ENCODE data around the gene LTA.

Gene LTA, protein sequence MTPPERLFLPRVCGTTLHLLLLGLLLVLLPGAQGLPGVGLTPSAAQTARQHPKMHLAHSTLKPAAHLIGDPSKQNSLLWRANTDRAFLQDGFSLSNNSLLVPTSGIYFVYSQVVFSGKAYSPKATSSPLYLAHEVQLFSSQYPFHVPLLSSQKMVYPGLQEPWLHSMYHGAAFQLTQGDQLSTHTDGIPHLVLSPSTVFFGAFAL

DNA sequence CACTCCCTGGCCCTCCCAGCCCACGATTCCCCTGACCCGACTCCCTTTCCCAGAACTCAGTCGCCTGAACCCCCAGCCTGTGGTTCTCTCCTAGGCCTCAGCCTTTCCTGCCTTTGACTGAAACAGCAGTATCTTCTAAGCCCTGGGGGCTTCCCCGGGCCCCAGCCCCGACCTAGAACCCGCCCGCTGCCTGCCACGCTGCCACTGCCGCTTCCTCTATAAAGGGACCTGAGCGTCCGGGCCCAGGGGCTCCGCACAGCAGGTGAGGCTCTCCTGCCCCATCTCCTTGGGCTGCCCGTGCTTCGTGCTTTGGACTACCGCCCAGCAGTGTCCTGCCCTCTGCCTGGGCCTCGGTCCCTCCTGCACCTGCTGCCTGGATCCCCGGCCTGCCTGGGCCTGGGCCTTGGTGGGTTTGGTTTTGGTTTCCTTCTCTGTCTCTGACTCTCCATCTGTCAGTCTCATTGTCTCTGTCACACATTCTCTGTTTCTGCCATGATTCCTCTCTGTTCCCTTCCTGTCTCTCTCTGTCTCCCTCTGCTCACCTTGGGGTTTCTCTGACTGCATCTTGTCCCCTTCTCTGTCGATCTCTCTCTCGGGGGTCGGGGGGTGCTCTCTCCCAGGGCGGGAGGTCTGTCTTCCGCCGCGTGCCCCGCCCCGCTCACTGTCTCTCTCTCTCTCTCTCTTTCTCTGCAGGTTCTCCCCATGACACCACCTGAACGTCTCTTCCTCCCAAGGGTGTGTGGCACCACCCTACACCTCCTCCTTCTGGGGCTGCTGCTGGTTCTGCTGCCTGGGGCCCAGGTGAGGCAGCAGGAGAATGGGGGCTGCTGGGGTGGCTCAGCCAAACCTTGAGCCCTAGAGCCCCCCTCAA is at the start of gene LTA:
TSS of gene LTA (plus strand) at position 249 of the 871 bp plus-strand sequence. CDS start at position 703, 454 bp downstream.
- no peak for TF ChIP-seq GATA3 (IDR thresholded peaks at IDR 0.05; ENCODE audit: low read depth, low read length)
- TF ChIP-seq GATA2 (IDR thresholded peaks at IDR 0.05; ENCODE audit: low read depth, low read length) = no peak

DNA sequence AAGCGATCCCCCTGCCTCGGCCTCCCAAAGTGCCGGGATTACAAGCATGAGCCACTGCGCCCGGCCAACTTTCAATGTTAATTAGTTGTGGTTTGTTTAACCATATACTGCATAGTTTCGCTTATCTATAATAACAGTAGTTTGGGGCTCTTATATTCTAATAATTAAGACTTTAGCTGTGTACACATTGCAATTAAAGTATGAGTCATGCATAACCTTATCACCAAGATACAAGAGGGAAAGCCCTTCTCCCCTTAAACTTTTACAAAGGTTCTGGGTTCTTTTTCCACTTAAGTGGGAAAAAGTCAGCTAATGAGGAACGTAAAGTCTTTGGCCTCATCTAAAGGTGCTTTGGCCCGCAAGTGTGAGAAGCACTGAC is 46.5 kb upstream of the LTA start:
- TF ChIP-seq GATA2 (IDR thresholded peaks at IDR 0.05; ENCODE audit: low read depth, low read length) (no peak), GATA3 (IDR thresholded peaks at IDR 0.05; ENCODE audit: low read depth, low read length) (no peak)

DNA sequence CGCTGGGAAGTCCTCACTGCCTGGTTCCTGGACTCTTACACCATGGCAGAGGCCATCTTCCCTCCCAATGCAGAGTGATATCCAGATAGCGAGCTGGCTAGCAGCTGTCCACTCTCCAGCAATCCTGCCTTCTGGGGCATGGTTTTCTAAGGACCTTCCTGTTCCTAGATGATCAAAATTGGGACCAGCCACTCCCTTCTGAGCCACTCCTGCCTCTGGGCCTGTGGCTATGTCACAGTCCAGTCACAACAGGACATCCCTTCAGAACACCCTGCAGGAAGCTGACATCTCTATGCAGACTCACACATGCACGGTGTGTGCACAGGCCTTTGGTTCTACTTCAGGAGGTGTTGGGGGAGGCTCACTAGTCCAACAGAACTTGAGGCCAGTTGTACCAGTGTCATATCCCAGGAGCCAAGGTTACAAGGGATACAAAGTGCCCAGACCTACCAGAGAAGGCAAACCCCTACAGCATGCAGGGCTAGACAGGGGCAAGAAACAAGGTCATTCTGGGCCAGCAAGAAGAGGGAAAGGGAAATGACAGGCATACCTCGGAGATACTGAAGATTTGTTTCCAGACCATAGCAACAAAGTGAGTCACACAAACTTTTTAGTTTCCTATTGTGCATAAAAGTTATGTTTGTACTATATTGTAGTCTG is 46.0 kb upstream of the LTA start:
- TF ChIP-seq GATA3 (IDR thresholded peaks at IDR 0.05; ENCODE audit: low read depth, low read length) = no peak
- TF ChIP-seq GATA2 (IDR thresholded peaks at IDR 0.05; ENCODE audit: low read depth, low read length) = no peak

DNA sequence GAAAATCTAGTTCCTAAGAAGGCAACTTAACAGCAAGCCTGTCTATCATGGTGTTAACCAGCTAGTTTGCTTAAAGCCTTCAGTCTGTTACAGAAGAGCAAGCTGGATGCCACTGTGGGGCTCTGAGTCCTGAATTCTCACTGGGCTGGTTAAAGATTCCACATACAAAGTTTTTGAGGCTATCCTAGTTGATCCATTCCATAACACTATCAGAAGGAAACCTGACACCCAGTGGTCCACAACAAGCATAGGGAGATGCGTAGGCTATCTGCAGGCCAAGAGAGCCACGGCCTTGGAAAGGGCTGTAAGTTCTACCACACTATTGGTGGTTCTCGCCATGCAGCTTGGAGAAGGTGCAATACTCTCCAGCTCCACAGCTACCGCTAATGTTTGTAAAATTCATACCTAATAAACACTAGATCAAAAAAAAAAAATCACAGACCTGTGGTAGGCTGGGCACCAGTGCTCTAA is 43.7 kb upstream of the LTA start:
- TF ChIP-seq GATA2 (IDR thresholded peaks at IDR 0.05; ENCODE audit: low read depth, low read length) (no peak), GATA3 (IDR thresholded peaks at IDR 0.05; ENCODE audit: low read depth, low read length) (no peak)

DNA sequence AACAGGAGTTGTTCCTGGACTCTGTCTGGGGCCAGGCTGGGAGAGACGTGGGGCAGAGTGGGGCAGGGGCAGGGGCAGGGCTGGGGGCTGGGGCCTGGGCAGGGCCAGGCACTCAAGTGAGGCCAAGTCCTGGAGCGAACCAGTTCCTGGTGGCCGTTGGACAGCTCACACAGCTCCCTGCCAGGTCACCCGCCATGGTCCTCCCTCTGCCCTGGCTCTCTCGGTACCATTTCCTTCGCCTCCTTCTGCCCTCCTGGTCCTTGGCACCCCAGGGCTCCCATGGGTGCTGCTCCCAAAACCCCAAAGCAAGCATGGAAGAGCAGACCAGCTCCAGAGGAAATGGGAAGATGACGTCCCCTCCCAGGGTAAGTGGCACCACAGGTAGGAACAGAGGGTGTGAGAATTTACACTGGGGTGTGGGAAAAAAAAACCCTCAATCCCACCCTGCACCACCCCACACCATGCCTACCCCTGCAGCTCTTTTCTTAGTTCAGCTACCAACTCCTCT is 43.2 kb upstream of the LTA start, which contains the start of gene MCCD1:
TSS of gene MCCD1 (plus strand) at position 142 of the 508 bp plus-strand sequence. CDS start at position 195, 53 bp downstream.
- TF ChIP-seq GATA2 (IDR thresholded peaks at IDR 0.05; ENCODE audit: low read depth, low read length) = no peak
- TF ChIP-seq GATA3 (IDR thresholded peaks at IDR 0.05; ENCODE audit: low read depth, low read length) = no peak

DNA sequence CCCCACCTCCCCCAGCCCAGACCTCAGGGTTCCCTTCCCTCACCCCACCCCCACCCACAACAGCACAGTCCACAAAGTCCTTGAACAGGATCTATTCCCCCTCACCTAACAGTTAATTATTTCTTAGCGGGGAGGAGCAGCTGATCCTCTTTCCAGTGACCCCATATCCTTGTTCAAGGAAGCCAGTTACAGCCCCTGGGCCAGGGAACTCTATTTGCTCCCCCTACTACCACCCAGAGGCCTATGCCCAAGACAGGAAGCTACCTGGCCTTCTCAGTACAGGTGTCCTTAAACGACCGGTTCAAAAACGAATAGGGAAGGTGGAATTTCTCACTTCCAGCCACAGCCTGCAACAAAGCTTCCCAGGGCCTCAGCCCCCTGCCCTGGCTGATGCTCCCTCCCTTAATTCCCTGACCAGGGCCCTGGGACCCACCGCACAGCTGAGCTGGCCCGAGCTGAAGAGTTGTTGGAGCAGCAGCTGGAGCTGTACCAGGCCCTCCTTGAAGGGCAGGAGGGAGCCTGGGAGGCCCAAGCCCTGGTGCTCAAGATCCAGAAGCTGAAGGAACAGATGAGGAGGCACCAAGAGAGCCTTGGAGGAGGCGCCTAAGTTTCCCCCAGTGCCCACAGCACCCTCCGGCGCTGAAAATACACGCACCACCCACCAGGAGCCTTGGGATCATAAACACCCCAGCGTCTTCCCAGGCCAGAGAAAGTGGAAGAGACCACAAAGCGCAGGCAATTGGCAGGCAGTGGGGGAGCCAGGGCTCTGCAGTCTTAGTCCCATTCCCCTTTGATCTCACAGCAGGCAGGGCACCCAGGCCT is 42.5 kb upstream of the LTA start:
- TF ChIP-seq GATA3 (IDR thresholded peaks at IDR 0.05; ENCODE audit: low read depth, low read length) (no peak), GATA2 (IDR thresholded peaks at IDR 0.05; ENCODE audit: low read depth, low read length) (no peak)

DNA sequence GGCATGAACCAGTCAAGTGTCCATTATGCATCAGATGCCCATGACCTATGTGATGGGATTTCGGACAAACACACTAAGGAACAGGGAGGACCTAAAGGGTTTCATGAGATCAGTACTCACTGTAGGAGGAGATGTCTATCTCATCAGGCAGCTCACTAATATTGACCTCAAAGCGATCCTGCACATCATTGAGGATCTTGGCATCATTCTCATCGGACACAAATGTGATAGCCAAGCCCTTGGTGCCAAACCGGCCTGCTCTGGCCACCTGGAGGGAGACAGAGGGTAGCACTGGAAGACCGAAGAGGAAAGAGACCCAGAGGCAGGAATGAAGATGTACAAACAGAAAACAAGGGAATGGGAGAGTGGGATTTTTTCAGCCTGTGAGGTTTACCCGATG is 41.4 kb upstream of the LTA start:
- TF ChIP-seq GATA2 (IDR thresholded peaks at IDR 0.05; ENCODE audit: low read depth, low read length) (no peak), GATA3 (IDR thresholded peaks at IDR 0.05; ENCODE audit: low read depth, low read length) (no peak)

DNA sequence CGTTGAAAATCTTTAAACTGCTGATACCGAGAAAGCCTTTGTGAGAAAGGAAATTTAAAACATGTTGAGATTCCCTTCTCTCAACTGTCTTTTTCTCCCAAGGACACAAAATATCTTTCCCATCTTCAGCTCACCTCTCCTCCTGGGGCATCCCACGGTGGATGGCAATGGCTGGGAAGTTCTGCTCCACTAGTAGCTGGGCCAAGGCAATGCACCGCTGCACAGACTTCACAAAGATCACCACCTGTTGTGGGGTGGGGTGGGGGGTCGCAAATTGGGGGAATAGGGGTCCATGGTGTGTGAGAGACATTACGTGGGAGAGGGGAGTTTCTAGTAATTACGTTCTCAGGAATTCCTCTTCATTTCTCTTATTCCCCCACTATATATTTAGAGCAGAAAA is 40.9 kb upstream of the LTA start:
- no peak for TF ChIP-seq GATA2 (IDR thresholded peaks at IDR 0.05; ENCODE audit: low read depth, low read length)
- no peak for TF ChIP-seq GATA3 (IDR thresholded peaks at IDR 0.05; ENCODE audit: low read depth, low read length)

DNA sequence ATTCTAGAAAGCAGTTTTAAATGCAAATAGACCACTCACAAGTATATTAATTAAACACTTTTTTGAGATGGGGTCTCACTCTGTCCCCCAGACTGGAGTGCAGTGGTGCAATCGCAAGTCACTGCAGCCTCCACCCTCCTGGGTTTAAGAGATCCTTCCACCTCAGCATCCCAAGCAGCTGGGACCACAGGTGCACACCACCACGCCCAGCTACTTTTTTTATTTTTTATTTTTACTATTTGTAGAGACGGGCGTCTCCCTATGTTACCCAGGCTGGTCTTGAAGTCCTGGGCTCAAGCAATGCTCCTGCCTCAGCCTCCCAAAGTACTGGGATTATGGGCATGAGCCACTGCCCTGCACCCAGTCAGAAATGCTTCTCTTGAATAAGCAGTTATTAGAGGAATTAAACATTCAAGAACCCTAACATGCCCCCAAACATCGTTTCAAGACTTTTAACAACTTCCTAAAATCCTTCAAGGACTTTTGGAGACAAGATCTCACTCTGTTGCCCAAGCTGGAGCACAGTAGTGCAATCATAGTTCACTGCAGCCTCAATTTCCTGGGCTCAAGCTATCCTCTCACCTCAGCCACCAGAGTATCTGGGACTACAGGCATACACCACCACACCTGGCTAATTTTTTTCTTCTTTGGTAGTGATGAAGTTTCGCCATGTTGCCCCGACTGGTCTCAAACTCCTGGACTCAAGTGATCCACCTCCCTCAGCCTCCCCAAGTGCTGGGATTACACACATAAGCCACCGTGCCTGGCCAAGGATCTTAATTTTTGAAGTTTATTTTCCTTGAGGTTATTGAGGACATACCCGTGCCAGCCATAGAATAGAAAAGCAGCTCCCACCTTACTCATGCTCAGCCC is 40.1 kb upstream of the LTA start:
- TF ChIP-seq GATA3 (IDR thresholded peaks at IDR 0.05; ENCODE audit: low read depth, low read length) (no peak), GATA2 (IDR thresholded peaks at IDR 0.05; ENCODE audit: low read depth, low read length) (no peak)

DNA sequence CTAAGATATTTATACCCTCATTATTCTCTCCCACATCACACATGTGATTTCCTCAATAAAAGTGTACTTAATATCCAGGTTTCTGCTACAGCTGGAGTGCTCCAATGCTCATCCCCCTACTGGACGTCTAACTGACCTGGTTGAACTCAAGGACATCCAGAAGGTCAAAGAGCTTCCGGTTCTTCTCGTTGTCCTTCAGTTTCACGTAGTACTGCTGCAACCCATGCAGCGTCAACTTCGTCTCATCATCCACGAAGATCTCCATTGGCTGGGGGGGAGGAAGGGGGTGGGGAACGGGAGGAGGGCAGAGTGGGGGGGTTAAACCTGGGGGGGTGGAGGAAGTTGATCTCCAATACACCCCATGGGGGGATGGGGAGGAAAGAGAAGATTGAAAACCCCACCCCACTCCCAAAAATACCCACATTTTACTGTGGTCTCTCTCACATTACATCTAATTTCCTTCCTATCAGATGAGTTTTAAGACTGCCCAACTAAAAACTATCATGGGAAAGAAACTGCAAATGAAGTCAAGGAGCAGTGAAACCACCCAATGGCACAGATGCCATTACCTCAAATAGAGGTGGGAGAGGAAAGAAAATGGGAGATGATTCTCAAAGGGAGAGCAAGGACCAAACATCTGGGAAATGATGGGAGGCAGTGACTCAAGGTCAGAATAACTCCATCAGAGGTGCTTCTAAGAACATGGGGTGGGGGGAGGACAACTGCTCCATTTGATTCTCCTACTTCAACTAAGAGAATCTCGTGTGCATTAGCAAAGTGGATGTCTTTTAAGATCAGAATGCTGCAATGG is 39.2 kb upstream of the LTA start:
- TF ChIP-seq GATA3 (IDR thresholded peaks at IDR 0.05; ENCODE audit: low read depth, low read length) (no peak), GATA2 (IDR thresholded peaks at IDR 0.05; ENCODE audit: low read depth, low read length) (no peak)

DNA sequence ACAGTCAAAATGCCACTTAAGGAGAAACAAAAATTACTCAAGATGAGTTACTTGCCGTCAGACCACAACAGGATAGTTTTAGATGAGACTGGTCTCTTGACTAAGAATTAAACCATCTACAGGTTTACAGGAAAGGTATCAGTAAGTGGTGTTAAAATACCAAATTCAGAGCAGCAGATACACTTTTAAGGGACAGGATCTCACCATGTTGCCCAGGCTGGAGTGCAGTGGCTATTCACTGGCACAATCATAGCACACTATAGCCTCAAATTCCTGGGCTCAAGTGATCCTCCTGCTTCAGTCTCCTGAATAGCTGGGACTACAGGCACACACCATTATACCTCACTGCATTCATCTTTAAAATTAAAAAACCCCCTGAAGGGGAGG is 38.6 kb upstream of the LTA start:
- TF ChIP-seq GATA2 (IDR thresholded peaks at IDR 0.05; ENCODE audit: low read depth, low read length) (no peak), GATA3 (IDR thresholded peaks at IDR 0.05; ENCODE audit: low read depth, low read length) (no peak)

DNA sequence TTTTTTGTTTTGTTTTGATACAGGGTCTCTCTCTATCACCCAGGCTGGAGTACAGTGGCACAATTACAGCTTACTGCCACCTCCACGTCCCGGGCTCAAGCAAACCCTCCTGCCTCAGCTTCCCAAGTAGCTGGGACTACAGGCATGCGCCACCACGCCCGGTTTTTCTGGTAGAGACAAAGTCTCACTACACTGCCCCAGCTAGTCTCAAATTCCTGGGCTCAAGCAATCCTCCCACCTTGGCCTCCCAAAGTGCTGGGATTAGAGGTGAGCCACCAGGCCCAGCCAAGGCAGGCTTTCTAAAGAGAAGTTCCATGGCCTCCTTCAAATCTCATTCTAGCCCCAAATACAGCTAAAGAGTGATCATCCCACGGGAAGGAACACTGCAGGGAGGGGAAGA is 38.1 kb upstream of the LTA start:
- TF ChIP-seq GATA3 (IDR thresholded peaks at IDR 0.05; ENCODE audit: low read depth, low read length) (no peak), GATA2 (IDR thresholded peaks at IDR 0.05; ENCODE audit: low read depth, low read length) (no peak)
